ENCODE results near the gene HLA-B. TPM values are rescaled to one million over a fixed set of nuclear protein-coding genes. Genes with fewer than 3 reads are reported as not detected.
"Not testable (repeated sequence)": the region's sequence is repeated elsewhere in the genome, so short reads cannot be mapped to it uniquely, and the experiment has no call there.

HLA-B gene
- 9.4 and 9.8 TPM in 2 replicates for polyA plus RNA-seq
- 4.9 and 6.1 TPM in 2 replicates for polyA minus RNA-seq

GRCh38 chr6:31356946-31357466 lies at the start of gene HLA-B:
HLA-B (minus strand) TSS chr6:31357179; CDS start chr6:31357158, 21 bp downstream.
- Histone ChIP-seq H3K9me2 (ENCODE audit: insufficient read depth, low read length) (no peaks in the 10 kb centered on the region), H3K9ac (ENCODE audit: low read length) (peak within 1 kb of the TSS; percentile 26), H3K79me2 (replicated peaks; ENCODE audit: insufficient read depth, low read length) (no peaks in the 10 kb centered on the region), H3K36me3 (ENCODE audit: insufficient read depth, low read length) (no peaks in the 10 kb centered on the region), H3K27ac (ENCODE audit: low read length) (no peak within 1 kb of the TSS), H3K9me3 (ENCODE audit: low read length) (no peaks in the 10 kb centered on the region), H2AFZ (ENCODE audit: low read depth, low read length) (no peak within 1 kb of the TSS), H4K20me1 (ENCODE audit: insufficient read depth) (no peaks in the 10 kb centered on the region), H3K27me3 (ENCODE audit: insufficient read depth, low read depth, low read length) (peaks cover 27% of the 10 kb centered on the region), H3F3A (ENCODE audit: insufficient read depth, low read length, poor library complexity, severe bottlenecking) (no peaks in the 10 kb centered on the region), H3K4me3 (ENCODE audit: low read length) (peak within 1 kb of the TSS; percentile 70), H3K4me2 (ENCODE audit: low read length) (no peak within 1 kb of the TSS)
- TF ChIP-seq RAD21 (conservative IDR thresholded peaks at IDR 0.05): no peak
- TF ChIP-seq EP300 (conservative IDR thresholded peaks at IDR 0.05; ENCODE audit: poor library complexity, severe bottlenecking): no peak
- no peak for TF ChIP-seq SMC3 (conservative IDR thresholded peaks at IDR 0.05; ENCODE audit: poor library complexity)
- no peak for TF ChIP-seq EZH2 (IDR thresholded peaks at IDR 0.05; ENCODE audit: borderline replicate concordance, insufficient read depth, low read length, poor library complexity, severe bottlenecking)
- TF ChIP-seq MXI1 (conservative IDR thresholded peaks at IDR 0.05; ENCODE audit: poor library complexity, severe bottlenecking): no peak
- TF ChIP-seq CTCF (IDR thresholded peaks at IDR 0.05; ENCODE audit: poor library complexity, severe bottlenecking): no peak
- no peak for TF ChIP-seq REST (IDR thresholded peaks at IDR 0.05; ENCODE audit: borderline replicate concordance)
- TF ChIP-seq TAF1 (IDR thresholded peaks at IDR 0.05; ENCODE audit: low read depth): no peak
- TF ChIP-seq POLR2AphosphoS5 (IDR thresholded peaks at IDR 0.05): no peak

- H3K27me3 ChIP-seq (ENCODE audit: insufficient read depth, low read depth, low read length): peaks cover 28% of the 10 kb centered on the region
- no peak overlapping the region for H2AFZ ChIP-seq (ENCODE audit: low read depth, low read length)
- TF ChIP-seq TAF1 (IDR thresholded peaks at IDR 0.05; ENCODE audit: low read depth) (no peak), EP300 (conservative IDR thresholded peaks at IDR 0.05; ENCODE audit: poor library complexity, severe bottlenecking) (no peak), SMC3 (conservative IDR thresholded peaks at IDR 0.05; ENCODE audit: poor library complexity) (no peak), POLR2AphosphoS5 (IDR thresholded peaks at IDR 0.05) (no peak)
- H4K20me1 ChIP-seq (ENCODE audit: insufficient read depth): no peaks in the 10 kb centered on the region
- no peak overlapping the region for H3K9ac ChIP-seq (ENCODE audit: low read length)
- H3K79me2 ChIP-seq (replicated peaks; ENCODE audit: insufficient read depth, low read length): no peaks in the 10 kb centered on the region
- H3K9me2 ChIP-seq (ENCODE audit: insufficient read depth, low read length): no peaks in the 10 kb centered on the region
- H3K4me2 ChIP-seq (ENCODE audit: low read length): no peak overlapping the region
- H3F3A ChIP-seq (ENCODE audit: insufficient read depth, low read length, poor library complexity, severe bottlenecking): no peaks in the 10 kb centered on the region
- H3K27ac ChIP-seq (ENCODE audit: low read length): no peak overlapping the region
- no peaks in the 10 kb centered on the region for H3K9me3 ChIP-seq (ENCODE audit: low read length)
- H3K36me3 ChIP-seq (ENCODE audit: insufficient read depth, low read length): no peaks in the 10 kb centered on the region
- H3K4me3 ChIP-seq (ENCODE audit: low read length): no peak overlapping the region
Measured at GRCh38 chr6:31405996-31406395, 49.0 kb upstream of the HLA-B start.

GRCh38 chr6:31404061-31404364 lies 47.0 kb upstream of the HLA-B start:
- peak overlapping the region; percentile 68 for H3K4me2 ChIP-seq (ENCODE audit: low read length)
- H3K27ac ChIP-seq (ENCODE audit: low read length); H3K36me3 ChIP-seq (ENCODE audit: insufficient read depth, low read length); H4K20me1 ChIP-seq (ENCODE audit: insufficient read depth); H3K79me2 ChIP-seq (replicated peaks; ENCODE audit: insufficient read depth, low read length); H3K9me2 ChIP-seq (ENCODE audit: insufficient read depth, low read length); H3F3A ChIP-seq (ENCODE audit: insufficient read depth, low read length, poor library complexity, severe bottlenecking); H3K9me3 ChIP-seq (ENCODE audit: low read length); H3K9ac ChIP-seq (ENCODE audit: low read length); H2AFZ ChIP-seq (ENCODE audit: low read depth, low read length): not testable (repeated sequence)
- peak overlapping the region; percentile 76 for H3K4me3 ChIP-seq (ENCODE audit: low read length)
- H3K27me3 ChIP-seq (ENCODE audit: insufficient read depth, low read depth, low read length): peaks cover 45% of the 10 kb centered on the region

Data from neural cell (in vitro differentiated cells).